Measurements from ENCODE around the gene ARF4. TPM values are rescaled to one million over a fixed set of nuclear protein-coding genes. Genes with fewer than 3 reads are reported as not detected.

ARF4 gene
- total RNA-seq, 1 experiment from 2014 or later, result 183 TPM

- no peak for DNase-seq (ENCODE audit: extremely low read depth, low read depth)
These were observed 14.5 kb downstream of the ARF4 start for GRCh38 chr3:57582474-57583168.

GRCh38 chr3:57577801-57578200 is 19.3 kb downstream of the ARF4 start:
- DNase-seq (ENCODE audit: extremely low read depth, low read depth), result no peak

- DNase-seq (ENCODE audit: extremely low read depth, low read depth), result no peak
These were observed 21.0 kb downstream of the ARF4 start for GRCh38 chr3:57575966-57576626.

DNA sequence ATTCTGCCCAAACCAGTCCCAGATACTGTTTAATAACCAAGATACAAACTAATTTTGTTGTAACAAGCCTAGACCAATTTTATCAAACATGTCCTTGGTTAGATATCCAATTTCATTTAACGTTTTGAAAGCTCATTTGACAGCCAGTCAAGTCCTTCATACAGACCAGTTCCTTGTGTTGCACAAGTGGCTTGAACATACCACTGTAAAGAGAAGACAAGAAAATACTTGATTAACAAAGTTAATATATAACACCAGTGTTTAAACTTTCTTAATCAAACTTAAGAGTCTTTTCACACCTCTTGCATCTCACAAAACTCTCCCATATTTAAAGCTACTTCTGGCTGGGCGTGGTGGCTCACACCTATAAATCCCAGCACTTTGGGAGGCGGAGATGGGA is 25.0 kb downstream of the ARF4 start:
- no peak for DNase-seq (ENCODE audit: extremely low read depth, low read depth)

DNA sequence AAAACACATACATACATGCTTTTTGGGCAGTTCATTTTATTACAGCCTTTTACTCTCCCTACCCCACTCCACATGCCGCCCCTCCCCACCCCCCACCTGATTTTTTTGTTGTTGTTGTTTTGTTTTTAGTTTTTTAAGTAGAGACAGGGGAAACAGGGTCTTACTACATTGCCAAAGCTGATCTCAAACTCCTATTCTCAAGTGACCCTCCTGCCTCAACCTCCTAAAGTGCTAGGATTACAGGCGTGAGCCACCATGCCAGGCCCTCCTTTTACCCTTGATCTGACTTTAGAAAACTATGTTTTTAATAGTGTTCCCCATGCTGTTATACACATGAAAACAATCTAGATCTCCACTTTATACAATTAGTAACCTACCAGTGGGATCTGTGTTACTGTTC is 26.3 kb downstream of the ARF4 start:
- DNase-seq (ENCODE audit: extremely low read depth, low read depth), result no peak

DNA sequence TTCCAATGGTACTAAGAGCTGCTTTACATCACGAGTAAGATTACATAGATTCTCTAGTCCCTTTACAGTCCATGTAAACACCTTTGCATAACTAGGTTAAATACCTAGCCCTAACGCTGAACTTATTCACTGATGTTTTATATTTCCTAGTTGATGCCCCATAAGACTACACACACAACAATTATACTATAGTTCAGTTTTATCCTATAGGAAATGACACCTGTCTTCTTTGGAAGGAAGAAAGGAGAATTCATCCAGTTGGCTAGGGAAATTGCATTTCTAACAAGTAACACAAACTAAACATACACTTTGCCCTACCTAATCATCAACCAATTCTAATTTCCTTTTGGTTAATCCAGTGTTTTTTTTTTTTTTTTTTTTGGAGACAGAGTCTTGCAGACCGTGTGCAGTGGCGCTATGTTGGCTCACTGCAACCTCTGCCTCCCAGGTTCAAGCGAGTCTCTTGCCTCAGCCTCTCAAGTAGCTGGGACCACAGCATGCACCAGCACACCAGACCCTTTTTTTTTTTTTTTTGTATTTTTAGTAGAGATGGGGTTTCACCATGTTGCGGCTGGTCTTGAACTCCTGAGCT is 27.2 kb downstream of the ARF4 start:
- no peak for DNase-seq (ENCODE audit: extremely low read depth, low read depth)

GRCh38 chr3:57559526-57559925 is 37.6 kb downstream of the ARF4 start:
- no peak for DNase-seq (ENCODE audit: extremely low read depth, low read depth)

DNA sequence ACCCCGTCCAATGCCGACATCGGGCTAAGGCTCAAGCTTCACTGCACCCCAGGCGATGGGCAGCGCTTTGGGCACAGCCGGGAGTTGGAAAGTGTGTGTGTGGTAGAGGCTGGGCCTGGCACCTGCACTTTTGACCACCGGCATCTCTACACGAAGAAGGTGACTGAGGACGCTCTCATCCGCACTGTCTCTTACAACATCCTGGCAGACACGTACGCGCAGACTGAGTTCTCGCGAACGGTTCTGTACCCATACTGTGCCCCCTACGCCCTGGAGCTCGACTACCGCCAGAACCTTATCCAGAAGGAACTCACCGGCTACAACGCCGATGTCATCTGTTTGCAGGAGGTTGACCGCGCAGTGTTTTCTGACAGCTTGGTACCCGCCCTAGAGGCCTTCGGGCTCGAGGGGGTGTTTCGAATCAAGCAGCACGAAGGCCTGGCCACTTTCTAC is 40.0 kb downstream of the ARF4 start:
- no peak for DNase-seq (ENCODE audit: extremely low read depth, low read depth)

- no peak for DNase-seq (ENCODE audit: extremely low read depth, low read depth)
These were observed 40.6 kb downstream of the ARF4 start for GRCh38 chr3:57556459-57557084.

DNA sequence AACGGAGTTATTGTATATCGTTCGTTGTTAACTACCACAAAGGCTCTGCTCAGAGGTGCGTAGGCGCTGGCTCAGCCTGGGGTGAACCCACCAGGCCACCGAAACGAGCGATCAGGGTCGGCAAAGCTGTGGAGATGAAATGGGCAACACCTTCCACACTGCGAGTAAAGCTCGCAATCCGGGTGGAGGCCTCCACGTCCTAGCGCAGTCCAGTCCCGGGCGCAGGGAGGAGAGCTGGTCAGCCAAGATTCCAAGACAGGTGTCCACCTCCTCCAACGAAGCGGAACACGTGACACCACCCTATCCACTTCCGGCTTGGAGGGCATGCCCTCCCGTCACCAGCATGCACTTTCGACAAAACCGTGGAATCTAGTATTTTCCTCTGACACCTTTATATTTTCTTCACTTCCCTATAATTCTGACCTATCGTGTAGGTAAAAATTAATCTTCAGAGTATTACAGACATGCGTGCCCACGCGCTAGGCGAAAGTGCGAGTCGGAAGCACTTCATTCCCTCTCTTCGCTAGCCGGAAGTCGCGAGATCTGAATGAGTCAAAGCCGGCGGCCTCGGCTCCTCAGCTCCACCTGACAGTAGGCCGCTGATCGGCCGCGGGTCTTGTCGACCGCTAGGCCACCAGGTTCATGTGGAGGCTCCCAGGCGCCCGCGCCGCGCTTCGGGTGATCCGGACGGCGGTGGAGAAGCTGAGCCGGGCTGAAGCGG is 41.2 kb downstream of the ARF4 start, which contains the start of gene PDE12:
PDE12 (plus strand) TSS at position 537 of the 721 bp plus-strand sequence; CDS start at position 643, 106 bp downstream.
- peak; percentile 78 for DNase-seq (ENCODE audit: extremely low read depth, low read depth)

- no peak for DNase-seq (ENCODE audit: extremely low read depth, low read depth)
These were observed 41.8 kb downstream of the ARF4 start for GRCh38 chr3:57555306-57555705.

DNA sequence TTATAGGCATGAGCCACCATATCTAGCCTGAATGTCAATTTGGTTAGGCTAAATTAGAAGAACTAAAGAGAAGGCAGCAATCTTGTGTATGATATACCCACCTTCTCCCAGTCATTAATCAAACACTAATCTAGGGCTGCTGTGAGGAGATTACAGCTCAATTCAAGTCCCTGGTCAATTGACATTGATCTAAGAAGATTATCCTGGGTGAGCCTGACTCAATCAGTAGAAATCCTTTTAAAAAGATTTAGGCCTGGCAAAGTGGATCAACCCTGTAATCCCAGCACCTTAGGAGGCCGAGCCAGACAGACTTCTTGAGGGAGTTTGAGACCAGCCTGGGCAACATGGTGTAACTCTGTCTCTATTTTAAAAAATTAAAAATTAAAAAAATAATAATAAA is 50.5 kb downstream of the ARF4 start:
- no peak for DNase-seq (ENCODE audit: extremely low read depth, low read depth)

- no peak for DNase-seq (ENCODE audit: extremely low read depth, low read depth)
These were observed 51.4 kb downstream of the ARF4 start for GRCh38 chr3:57545636-57546268.

DNA sequence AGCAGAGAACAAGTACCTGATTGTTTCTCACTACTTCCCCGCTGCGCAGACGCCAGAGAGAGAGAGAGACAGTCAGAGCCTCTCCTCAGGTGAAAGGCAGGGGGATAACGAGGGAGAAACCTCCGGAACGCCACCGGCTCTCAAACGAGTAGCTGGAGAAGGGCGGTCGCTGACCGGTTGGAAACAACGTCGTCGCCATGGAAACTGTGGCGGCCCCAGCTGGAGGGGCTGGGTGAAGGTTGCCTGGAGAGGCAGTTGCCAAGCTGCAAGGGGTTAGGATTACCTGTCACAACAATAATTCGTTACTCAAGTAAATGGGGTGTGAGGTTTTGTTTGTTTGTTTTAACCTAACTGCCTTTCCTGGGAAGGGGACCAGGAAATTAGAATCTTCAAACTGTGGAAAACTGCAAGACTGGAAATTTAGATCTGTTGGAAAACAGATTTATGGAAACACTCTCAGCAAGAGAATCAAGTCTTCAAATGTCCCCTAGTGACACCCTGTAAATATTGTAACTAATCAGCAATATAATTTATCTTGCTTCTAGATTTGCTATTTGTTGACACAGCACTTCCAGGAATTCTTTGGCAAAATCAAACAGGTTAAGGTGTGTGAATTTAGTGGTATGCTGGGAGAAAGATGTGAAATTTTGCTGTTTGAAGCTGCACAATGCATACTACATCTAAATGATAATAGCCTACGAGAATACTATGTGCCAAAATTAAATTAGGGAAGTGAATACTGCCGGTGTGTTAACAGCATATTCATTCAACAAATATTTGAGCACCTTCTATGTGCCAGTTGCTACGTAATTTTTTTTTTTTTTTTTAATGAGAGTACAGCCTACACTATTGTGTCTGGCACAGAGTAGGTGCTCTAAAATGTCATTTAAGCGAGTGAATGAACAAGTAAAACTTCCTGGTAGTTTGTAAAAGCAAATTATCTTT is 52.7 kb downstream of the ARF4 start, which contains the start of gene DNAH12:
DNAH12 (minus strand) TSS at position 164 of the 945 bp plus-strand sequence. CDS start 1,474 bp downstream, outside the sequence.
- DNase-seq (ENCODE audit: extremely low read depth, low read depth), result no peak

DNA sequence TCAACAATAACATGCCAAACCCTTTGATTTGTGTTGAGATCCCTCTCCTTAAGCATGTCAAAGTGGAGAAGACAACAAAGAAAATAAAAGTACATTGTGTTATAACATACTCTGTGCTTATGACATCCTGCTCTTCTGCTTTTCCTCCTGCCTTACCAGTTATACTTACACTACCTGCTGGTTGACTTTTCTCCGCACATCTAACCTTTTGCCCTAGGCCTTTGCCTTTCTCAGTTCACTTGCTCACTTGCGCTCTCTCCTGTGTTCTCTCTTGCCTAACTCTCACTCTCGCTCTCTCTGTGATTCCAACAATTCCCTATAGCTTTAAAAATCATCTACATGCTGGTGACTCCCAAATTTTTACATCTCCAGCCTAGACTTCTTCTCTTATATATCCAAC is 58.7 kb downstream of the ARF4 start:
- no peak for DNase-seq (ENCODE audit: extremely low read depth, low read depth)

- no peak for DNase-seq (ENCODE audit: extremely low read depth, low read depth)
These were observed 67.0 kb downstream of the ARF4 start for GRCh38 chr3:57530071-57530608.
